WTC11 (cell line): ENCODE results near the gene OBSL1. TPM values are rescaled to one million over a fixed set of nuclear protein-coding genes. Genes with fewer than 3 reads are reported as not detected.
A peak's percentile ranks its signal among the peaks of the same experiment; 100 is the strongest.

ENCODE experiments used
- ATAC-seq: fragments of 200-7000 bp; cut with Tn5 transposase; 2 replicates; pipeline ENCODE4 v1.10.0; 2021; ENCODE audit warnings: mild to moderate bottlenecking, moderate library complexity
- CTCF ChIA-PET: fragments of 300-600 bp; sonication (Branson Sonifier 250); formaldehyde crosslinking; loops from one replicate; lab custom pipeline; 2021; ENCODE audit warnings: antibody characterized with exemption; lab: Charles Lee
- POLR2A ChIA-PET: fragments of 350-600 bp; sonication (Branson Sonifier 250); formaldehyde crosslinking; loops from one replicate; lab custom pipeline; 2021; ENCODE audit warnings: antibody characterized with exemption; lab: Charles Lee
- DNase-seq: peaks from one replicate; pipeline ENCODE4 v3.0.0; 2021; ENCODE audit warnings: low spot score
- H3K27ac Mint-ChIP-seq: 2 replicates; pipeline ENCODE4 v1.8.0; 2021; ENCODE audit warnings: mixed read lengths
- H3K27me3 Mint-ChIP-seq: 2 replicates; pipeline ENCODE4 v1.8.0; 2021; ENCODE audit warnings: low read depth, mild to moderate bottlenecking, moderate library complexity, mixed read lengths
- H3K36me3 Mint-ChIP-seq: 2 replicates; pipeline ENCODE4 v1.8.0; 2021; ENCODE audit warnings: mixed read lengths
- H3K4me1 Mint-ChIP-seq: 2 replicates; pipeline ENCODE4 v1.8.0; 2022; ENCODE audit warnings: mixed read lengths
- H3K4me3 Mint-ChIP-seq: 2 replicates; pipeline ENCODE4 v1.8.0; 2021; ENCODE audit warnings: mild to moderate bottlenecking, moderate library complexity, mixed read lengths
- H3K9me3 Mint-ChIP-seq: 2 replicates; pipeline ENCODE4 v1.8.0; 2021; ENCODE audit warnings: mixed read lengths
- CREM ChIP-seq: sonication (generic); formaldehyde crosslinking; IDR thresholded peaks from 2 replicates; pipeline ENCODE4 v1.8.1; 2022; ENCODE audit warnings: mild to moderate bottlenecking, missing genetic modification reagents, moderate library complexity
- ESRRA ChIP-seq: sonication (generic); formaldehyde crosslinking; IDR thresholded peaks from 2 replicates; pipeline ENCODE4 v1.8.1; 2022; ENCODE audit warnings: mild to moderate bottlenecking, missing genetic modification reagents, borderline replicate concordance
- GRHL2 ChIP-seq: fragments of 250-450 bp; sonication (Bioruptor Pico); IDR thresholded peaks from 2 replicates; pipeline ENCODE4 v1.8.0; 2022; ENCODE audit warnings: mild to moderate bottlenecking, moderate library complexity; ENCODE audit not compliant: insufficient replicate concordance, severe bottlenecking
- JUN ChIP-seq: sonication (generic); formaldehyde crosslinking; IDR thresholded peaks from 2 replicates; pipeline ENCODE4 v1.8.0; 2023; ENCODE audit warnings: mild to moderate bottlenecking, missing genetic modification reagents
- NFE2L1 ChIP-seq: sonication (generic); formaldehyde crosslinking; IDR thresholded peaks from 2 replicates; pipeline ENCODE4 v1.8.1; 2023; ENCODE audit warnings: missing genetic modification reagents
- SMAD4 ChIP-seq: sonication (generic); formaldehyde crosslinking; IDR thresholded peaks from 2 replicates; pipeline ENCODE4 v1.8.0; 2022; ENCODE audit warnings: mild to moderate bottlenecking, missing genetic modification reagents
- SP1 ChIP-seq: sonication (generic); formaldehyde crosslinking; conservative IDR thresholded peaks from 2 replicates; pipeline ENCODE4 v1.8.1; 2022; ENCODE audit warnings: missing genetic modification reagents
- ZNF263 ChIP-seq: sonication (generic); formaldehyde crosslinking; IDR thresholded peaks from 2 replicates; pipeline ENCODE4 v1.8.1; 2022; ENCODE audit warnings: low read depth, mild to moderate bottlenecking, moderate library complexity, missing genetic modification reagents
- total RNA-seq: library from RNA; stranded (reverse); gene quantifications from 3 replicates; pipeline ENCODE4 v1.2.3, GENCODE V29; 2021
- TF ChIP-seq, protein P1 (sequence below): sonication (generic); formaldehyde crosslinking; IDR thresholded peaks from 2 replicates; pipeline ENCODE4 v1.8.0; 2023; ENCODE audit warnings: missing genetic modification reagents, mild to moderate bottlenecking, borderline replicate concordance
- TF ChIP-seq, protein P2 (sequence below): sonication (generic); formaldehyde crosslinking; IDR thresholded peaks from 2 replicates; pipeline ENCODE4 v1.8.1; 2022; ENCODE audit warnings: mild to moderate bottlenecking, moderate library complexity, missing genetic modification reagents
- TF ChIP-seq, protein P3 (sequence below): sonication (generic); formaldehyde crosslinking; IDR thresholded peaks from 2 replicates; pipeline ENCODE4 v1.8.1; 2023; ENCODE audit warnings: mild to moderate bottlenecking, moderate library complexity, missing genetic modification reagents
- TF ChIP-seq, protein P4 (sequence below): sonication (generic); formaldehyde crosslinking; IDR thresholded peaks from 2 replicates; pipeline ENCODE4 v1.8.0; 2023; ENCODE audit warnings: missing genetic modification reagents
- TF ChIP-seq, protein P5 (sequence below): fragments of 250-450 bp; sonication (Bioruptor Pico); IDR thresholded peaks from 2 replicates; pipeline ENCODE4 v2.1.2; 2022; ENCODE audit warnings: mild to moderate bottlenecking, moderate library complexity
- TF ChIP-seq, protein P6 (sequence below): fragments of 200-600 bp; IDR thresholded peaks from 2 replicates; pipeline ENCODE4 v1.8.0; 2022; ENCODE audit warnings: antibody characterized with exemption
- TF ChIP-seq, protein P7 (sequence below): sonication (generic); formaldehyde crosslinking; IDR thresholded peaks from 2 replicates; pipeline ENCODE4 v1.8.1; 2022; ENCODE audit warnings: mild to moderate bottlenecking, missing genetic modification reagents, moderate library complexity, borderline replicate concordance
- TF ChIP-seq, protein P8 (sequence below): sonication (generic); formaldehyde crosslinking; IDR thresholded peaks from 2 replicates; pipeline ENCODE4 v1.8.1; 2023; ENCODE audit warnings: mild to moderate bottlenecking, missing genetic modification reagents, moderate library complexity
- TF ChIP-seq, protein P9 (sequence below): sonication (generic); formaldehyde crosslinking; IDR thresholded peaks from 2 replicates; pipeline ENCODE4 v1.8.1; 2023; ENCODE audit warnings: mild to moderate bottlenecking, missing genetic modification reagents, moderate library complexity

The OBSL1 gene
- total RNA-seq, 1 experiment from 2014 or later, result 159 TPM

DNA sequence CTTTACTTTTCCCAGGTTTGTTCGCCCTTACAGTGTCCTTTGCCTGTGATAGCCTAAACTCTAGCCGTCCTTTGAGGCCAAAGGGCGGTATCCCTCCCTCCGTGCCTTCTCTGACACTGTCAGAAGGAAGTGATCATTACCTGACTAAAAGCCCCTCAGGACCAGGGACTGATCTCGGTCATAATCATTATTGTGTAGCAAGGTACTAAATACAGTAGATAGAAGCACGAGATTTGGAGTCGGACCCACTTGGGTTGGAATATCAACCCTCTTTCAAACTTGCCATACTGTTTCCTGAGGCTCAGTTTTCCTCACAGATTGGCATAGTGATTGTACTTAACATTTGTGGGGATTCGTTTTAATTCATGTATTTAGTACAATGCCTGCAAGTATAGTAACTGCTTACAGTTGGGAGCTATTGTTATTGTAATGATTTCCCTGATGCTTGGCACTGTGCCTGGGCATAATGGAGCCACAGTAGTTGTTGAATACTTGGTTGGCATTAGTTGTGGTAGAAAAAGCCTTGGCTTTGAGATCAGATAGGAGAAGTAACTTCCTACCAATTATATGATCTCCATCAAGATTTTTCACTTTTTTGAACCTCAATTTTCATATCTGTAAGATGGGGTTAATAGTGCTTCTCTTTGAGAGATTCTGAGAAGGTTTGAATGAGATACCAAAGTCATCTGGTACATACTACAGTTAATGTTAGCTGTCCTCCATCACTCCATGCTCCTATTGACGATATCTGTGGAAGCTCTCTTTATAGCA is 27.2 kb upstream of the OBSL1 start (continued):
- no peak for TF ChIP-seq GRHL2 (CRISPR knock-in tag)
- TF ChIP-seq ZNF263 (CRISPR knock-in tag), result no peak
- TF ChIP-seq, protein P1, sequence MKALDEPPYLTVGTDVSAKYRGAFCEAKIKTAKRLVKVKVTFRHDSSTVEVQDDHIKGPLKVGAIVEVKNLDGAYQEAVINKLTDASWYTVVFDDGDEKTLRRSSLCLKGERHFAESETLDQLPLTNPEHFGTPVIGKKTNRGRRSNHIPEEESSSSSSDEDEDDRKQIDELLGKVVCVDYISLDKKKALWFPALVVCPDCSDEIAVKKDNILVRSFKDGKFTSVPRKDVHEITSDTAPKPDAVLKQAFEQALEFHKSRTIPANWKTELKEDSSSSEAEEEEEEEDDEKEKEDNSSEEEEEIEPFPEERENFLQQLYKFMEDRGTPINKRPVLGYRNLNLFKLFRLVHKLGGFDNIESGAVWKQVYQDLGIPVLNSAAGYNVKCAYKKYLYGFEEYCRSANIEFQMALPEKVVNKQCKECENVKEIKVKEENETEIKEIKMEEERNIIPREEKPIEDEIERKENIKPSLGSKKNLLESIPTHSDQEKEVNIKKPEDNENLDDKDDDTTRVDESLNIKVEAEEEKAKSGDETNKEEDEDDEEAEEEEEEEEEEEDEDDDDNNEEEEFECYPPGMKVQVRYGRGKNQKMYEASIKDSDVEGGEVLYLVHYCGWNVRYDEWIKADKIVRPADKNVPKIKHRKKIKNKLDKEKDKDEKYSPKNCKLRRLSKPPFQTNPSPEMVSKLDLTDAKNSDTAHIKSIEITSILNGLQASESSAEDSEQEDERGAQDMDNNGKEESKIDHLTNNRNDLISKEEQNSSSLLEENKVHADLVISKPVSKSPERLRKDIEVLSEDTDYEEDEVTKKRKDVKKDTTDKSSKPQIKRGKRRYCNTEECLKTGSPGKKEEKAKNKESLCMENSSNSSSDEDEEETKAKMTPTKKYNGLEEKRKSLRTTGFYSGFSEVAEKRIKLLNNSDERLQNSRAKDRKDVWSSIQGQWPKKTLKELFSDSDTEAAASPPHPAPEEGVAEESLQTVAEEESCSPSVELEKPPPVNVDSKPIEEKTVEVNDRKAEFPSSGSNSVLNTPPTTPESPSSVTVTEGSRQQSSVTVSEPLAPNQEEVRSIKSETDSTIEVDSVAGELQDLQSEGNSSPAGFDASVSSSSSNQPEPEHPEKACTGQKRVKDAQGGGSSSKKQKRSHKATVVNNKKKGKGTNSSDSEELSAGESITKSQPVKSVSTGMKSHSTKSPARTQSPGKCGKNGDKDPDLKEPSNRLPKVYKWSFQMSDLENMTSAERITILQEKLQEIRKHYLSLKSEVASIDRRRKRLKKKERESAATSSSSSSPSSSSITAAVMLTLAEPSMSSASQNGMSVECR, result no peak
- TF ChIP-seq, protein P2, sequence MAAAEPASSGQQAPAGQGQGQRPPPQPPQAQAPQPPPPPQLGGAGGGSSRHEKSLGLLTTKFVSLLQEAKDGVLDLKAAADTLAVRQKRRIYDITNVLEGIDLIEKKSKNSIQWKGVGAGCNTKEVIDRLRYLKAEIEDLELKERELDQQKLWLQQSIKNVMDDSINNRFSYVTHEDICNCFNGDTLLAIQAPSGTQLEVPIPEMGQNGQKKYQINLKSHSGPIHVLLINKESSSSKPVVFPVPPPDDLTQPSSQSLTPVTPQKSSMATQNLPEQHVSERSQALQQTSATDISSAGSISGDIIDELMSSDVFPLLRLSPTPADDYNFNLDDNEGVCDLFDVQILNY (CRISPR knock-in tag), result no peak
- TF ChIP-seq CREM (CRISPR knock-in tag), result no peak
- no peak for TF ChIP-seq SMAD4
- TF ChIP-seq, protein P3, sequence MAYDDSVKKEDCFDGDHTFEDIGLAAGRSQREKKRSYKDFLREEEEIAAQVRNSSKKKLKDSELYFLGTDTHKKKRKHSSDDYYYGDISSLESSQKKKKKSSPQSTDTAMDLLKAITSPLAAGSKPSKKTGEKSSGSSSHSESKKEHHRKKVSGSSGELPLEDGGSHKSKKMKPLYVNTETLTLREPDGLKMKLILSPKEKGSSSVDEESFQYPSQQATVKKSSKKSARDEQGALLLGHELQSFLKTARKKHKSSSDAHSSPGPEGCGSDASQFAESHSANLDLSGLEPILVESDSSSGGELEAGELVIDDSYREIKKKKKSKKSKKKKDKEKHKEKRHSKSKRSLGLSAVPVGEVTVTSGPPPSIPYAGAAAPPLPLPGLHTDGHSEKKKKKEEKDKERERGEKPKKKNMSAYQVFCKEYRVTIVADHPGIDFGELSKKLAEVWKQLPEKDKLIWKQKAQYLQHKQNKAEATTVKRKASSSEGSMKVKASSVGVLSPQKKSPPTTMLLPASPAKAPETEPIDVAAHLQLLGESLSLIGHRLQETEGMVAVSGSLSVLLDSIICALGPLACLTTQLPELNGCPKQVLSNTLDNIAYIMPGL (CRISPR knock-in tag), result no peak
- TF ChIP-seq, protein P4, sequence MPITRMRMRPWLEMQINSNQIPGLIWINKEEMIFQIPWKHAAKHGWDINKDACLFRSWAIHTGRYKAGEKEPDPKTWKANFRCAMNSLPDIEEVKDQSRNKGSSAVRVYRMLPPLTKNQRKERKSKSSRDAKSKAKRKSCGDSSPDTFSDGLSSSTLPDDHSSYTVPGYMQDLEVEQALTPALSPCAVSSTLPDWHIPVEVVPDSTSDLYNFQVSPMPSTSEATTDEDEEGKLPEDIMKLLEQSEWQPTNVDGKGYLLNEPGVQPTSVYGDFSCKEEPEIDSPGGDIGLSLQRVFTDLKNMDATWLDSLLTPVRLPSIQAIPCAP (CRISPR knock-in tag), result no peak

DNA sequence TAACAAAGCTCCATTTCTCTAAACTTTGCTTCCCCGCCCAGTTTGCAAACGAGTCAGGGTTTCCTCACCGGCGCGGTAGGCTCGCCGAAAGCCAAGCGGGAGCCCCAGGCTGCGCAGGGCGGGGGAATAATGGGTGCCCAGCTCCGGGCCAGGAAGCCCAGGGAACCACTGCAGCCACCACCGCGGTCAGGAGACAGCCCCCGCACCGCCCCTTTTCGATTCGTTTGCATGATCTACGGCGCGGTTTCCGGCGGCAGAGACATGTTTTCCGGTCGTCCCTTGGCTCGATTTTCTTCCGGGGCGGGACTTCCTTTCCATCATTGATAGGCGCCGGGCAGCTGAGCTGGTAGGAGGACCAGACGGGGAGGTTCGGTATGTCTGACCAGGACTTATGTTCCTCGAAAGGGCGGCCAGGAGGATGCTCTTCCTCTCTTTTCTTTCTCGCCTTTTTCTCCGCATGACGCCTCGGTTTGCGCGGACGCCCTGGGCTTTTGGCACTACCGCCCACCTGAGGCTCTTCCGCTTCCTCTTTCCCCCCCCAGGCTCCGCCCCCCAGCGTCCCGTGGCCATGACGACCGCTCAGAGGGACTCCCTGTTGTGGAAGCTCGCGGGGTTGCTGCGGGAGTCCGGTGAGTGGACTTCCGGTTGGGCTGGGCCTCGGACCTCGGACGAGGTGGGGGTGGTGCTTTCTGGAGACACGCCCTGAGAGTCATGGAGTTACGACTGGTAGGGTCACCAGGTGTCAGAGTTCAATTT is 26.4 kb upstream of the OBSL1 start, which contains the start of gene STK11IP:
STK11IP (plus strand) TSS at position 306 of the 756 bp plus-strand sequence; CDS start at position 569, 263 bp downstream.
- Mint-ChIP-seq H3K9me3 (no peaks in the 10 kb centered on the region), H3K4me3 (peak within 1 kb of the TSS; percentile 97), H3K27me3 (no peaks in the 10 kb centered on the region), H3K36me3 (peaks cover 4% of the 10 kb centered on the region), H3K4me1 (peaks cover 33% of the 10 kb centered on the region), H3K27ac (peak within 1 kb of the TSS; percentile 99)
- ChIA-PET POLR2A (interaction anchor here (0.6 to 3.6 kb wide), 11 partner anchors 20 to 101 kb away, joined by 3 to 24 read pairs (median 5); partner anchors contain the start of genes CHPF, GMPPA, INHA and OBSL1), CTCF (interaction anchor here (0.5 to 5.6 kb wide), 19 partner anchors 12 to 493 kb away, joined by 3 to 53 read pairs (median 4); partner anchors contain the start of genes CHPF, DNPEP, GMPPA and INHA)
- ATAC-seq (peak; percentile 89), DNase-seq (peak; percentile 94)
- TF ChIP-seq, protein P5, sequence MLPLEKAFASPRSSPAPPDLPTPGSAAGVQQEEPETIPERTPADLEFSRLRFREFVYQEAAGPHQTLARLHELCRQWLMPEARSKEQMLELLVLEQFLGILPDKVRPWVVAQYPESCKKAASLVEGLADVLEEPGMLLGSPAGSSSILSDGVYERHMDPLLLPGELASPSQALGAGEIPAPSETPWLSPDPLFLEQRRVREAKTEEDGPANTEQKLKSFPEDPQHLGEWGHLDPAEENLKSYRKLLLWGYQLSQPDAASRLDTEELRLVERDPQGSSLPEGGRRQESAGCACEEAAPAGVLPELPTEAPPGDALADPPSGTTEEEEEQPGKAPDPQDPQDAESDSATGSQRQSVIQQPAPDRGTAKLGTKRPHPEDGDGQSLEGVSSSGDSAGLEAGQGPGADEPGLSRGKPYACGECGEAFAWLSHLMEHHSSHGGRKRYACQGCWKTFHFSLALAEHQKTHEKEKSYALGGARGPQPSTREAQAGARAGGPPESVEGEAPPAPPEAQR (CRISPR knock-in tag), result no peak
- TF ChIP-seq, protein P6, sequence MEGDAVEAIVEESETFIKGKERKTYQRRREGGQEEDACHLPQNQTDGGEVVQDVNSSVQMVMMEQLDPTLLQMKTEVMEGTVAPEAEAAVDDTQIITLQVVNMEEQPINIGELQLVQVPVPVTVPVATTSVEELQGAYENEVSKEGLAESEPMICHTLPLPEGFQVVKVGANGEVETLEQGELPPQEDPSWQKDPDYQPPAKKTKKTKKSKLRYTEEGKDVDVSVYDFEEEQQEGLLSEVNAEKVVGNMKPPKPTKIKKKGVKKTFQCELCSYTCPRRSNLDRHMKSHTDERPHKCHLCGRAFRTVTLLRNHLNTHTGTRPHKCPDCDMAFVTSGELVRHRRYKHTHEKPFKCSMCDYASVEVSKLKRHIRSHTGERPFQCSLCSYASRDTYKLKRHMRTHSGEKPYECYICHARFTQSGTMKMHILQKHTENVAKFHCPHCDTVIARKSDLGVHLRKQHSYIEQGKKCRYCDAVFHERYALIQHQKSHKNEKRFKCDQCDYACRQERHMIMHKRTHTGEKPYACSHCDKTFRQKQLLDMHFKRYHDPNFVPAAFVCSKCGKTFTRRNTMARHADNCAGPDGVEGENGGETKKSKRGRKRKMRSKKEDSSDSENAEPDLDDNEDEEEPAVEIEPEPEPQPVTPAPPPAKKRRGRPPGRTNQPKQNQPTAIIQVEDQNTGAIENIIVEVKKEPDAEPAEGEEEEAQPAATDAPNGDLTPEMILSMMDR, result no peak
- TF ChIP-seq, protein P7, sequence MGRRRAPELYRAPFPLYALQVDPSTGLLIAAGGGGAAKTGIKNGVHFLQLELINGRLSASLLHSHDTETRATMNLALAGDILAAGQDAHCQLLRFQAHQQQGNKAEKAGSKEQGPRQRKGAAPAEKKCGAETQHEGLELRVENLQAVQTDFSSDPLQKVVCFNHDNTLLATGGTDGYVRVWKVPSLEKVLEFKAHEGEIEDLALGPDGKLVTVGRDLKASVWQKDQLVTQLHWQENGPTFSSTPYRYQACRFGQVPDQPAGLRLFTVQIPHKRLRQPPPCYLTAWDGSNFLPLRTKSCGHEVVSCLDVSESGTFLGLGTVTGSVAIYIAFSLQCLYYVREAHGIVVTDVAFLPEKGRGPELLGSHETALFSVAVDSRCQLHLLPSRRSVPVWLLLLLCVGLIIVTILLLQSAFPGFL (CRISPR knock-in tag), result no peak
- TF ChIP-seq, protein P8, sequence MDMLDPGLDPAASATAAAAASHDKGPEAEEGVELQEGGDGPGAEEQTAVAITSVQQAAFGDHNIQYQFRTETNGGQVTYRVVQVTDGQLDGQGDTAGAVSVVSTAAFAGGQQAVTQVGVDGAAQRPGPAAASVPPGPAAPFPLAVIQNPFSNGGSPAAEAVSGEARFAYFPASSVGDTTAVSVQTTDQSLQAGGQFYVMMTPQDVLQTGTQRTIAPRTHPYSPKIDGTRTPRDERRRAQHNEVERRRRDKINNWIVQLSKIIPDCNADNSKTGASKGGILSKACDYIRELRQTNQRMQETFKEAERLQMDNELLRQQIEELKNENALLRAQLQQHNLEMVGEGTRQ (CRISPR knock-in tag), result no peak; the same call in 1 of the 2 replicates
- TF ChIP-seq ESRRA (CRISPR knock-in tag), result no peak
- TF ChIP-seq, protein P9, sequence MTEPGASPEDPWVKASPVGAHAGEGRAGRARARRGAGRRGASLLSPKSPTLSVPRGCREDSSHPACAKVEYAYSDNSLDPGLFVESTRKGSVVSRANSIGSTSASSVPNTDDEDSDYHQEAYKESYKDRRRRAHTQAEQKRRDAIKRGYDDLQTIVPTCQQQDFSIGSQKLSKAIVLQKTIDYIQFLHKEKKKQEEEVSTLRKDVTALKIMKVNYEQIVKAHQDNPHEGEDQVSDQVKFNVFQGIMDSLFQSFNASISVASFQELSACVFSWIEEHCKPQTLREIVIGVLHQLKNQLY (CRISPR knock-in tag), result no peak
- TF ChIP-seq SP1 (CRISPR knock-in tag), result peak; percentile 88
- no peak for TF ChIP-seq NFE2L1
- TF ChIP-seq JUN (CRISPR knock-in tag), result no peak
